ENCODE measurements around the gene ZZZ3. TPM values are rescaled to one million over a fixed set of nuclear protein-coding genes. Genes with fewer than 3 reads are reported as not detected.
A peak's percentile ranks its signal among the peaks of the same experiment; 100 is the strongest.
"Not testable (repeated sequence)": the region's sequence is repeated elsewhere in the genome, so short reads cannot be mapped to it uniquely, and the experiment has no call there.

The ZZZ3 gene
- 62.9 TPM for total RNA-seq

GRCh38 chr1:77682460-77683159, at the start of gene ZZZ3:
Gene ZZZ3, minus strand, starts transcription at chr1:77682658. Its CDS starts 49,304 bp downstream, at chr1:77633354.
- Histone ChIP-seq H3K27me3 (ENCODE audit: insufficient read depth, low read length) (no peaks in the 10 kb centered on the region), H3K9me3 (ENCODE audit: low read depth, low read length) (no peaks in the 10 kb centered on the region), H3K4me3 (ENCODE audit: low read length) (peak within 1 kb of the TSS; percentile 73), H3K4me1 (ENCODE audit: insufficient read depth, low read length) (peaks cover 17% of the 10 kb centered on the region)

- no peaks in the 10 kb centered on the region for H3K4me1 ChIP-seq (ENCODE audit: insufficient read depth, low read length)
- no peaks in the 10 kb centered on the region for H3K9me3 ChIP-seq (ENCODE audit: low read depth, low read length)
- H3K27me3 ChIP-seq (ENCODE audit: insufficient read depth, low read length) = no peaks in the 10 kb centered on the region
These were observed 49.6 kb upstream of the ZZZ3 start for GRCh38 chr1:77732090-77732489.

GRCh38 chr1:77725706-77726105, 43.2 kb upstream of the ZZZ3 start:
- Histone ChIP-seq H3K9me3 (ENCODE audit: low read depth, low read length) (no peaks in the 10 kb centered on the region), H3K4me1 (ENCODE audit: insufficient read depth, low read length) (no peaks in the 10 kb centered on the region), H3K27me3 (ENCODE audit: insufficient read depth, low read length) (no peaks in the 10 kb centered on the region), H3K4me3 (ENCODE audit: low read length) (no peak overlapping the region)

More at GRCh38 chr1:77732090-77732489, 49.6 kb upstream of the ZZZ3 start:
- H3K4me3 ChIP-seq (ENCODE audit: low read length) = no peak overlapping the region

GRCh38 chr1:77718181-77718580, 35.7 kb upstream of the ZZZ3 start:
- no peaks in the 10 kb centered on the region for H3K4me1 ChIP-seq (ENCODE audit: insufficient read depth, low read length)
- H3K9me3 ChIP-seq (ENCODE audit: low read depth, low read length) = no peaks in the 10 kb centered on the region
- no peaks in the 10 kb centered on the region for H3K27me3 ChIP-seq (ENCODE audit: insufficient read depth, low read length)
- H3K4me3 ChIP-seq (ENCODE audit: low read length) = no peak overlapping the region

GRCh38 chr1:77716065-77716464, 33.6 kb upstream of the ZZZ3 start:
- Histone ChIP-seq H3K4me3 (ENCODE audit: low read length) (no peak overlapping the region), H3K27me3 (ENCODE audit: insufficient read depth, low read length) (no peaks in the 10 kb centered on the region), H3K4me1 (ENCODE audit: insufficient read depth, low read length) (no peaks in the 10 kb centered on the region), H3K9me3 (ENCODE audit: low read depth, low read length) (no peaks in the 10 kb centered on the region)

GRCh38 chr1:77709727-77710126, 27.3 kb upstream of the ZZZ3 start:
- Histone ChIP-seq H3K4me3 (ENCODE audit: low read length) (no peak overlapping the region), H3K9me3 (ENCODE audit: low read depth, low read length) (no peaks in the 10 kb centered on the region), H3K27me3 (ENCODE audit: insufficient read depth, low read length) (no peaks in the 10 kb centered on the region), H3K4me1 (ENCODE audit: insufficient read depth, low read length) (no peaks in the 10 kb centered on the region)

GRCh38 chr1:77706321-77706720, 23.9 kb upstream of the ZZZ3 start:
- no peaks in the 10 kb centered on the region for H3K4me1 ChIP-seq (ENCODE audit: insufficient read depth, low read length)
- no peaks in the 10 kb centered on the region for H3K27me3 ChIP-seq (ENCODE audit: insufficient read depth, low read length)
- H3K4me3 ChIP-seq (ENCODE audit: low read length) = no peak overlapping the region
- no peaks in the 10 kb centered on the region for H3K9me3 ChIP-seq (ENCODE audit: low read depth, low read length)

- no peaks in the 10 kb centered on the region for H3K27me3 ChIP-seq (ENCODE audit: insufficient read depth, low read length)
- no peaks in the 10 kb centered on the region for H3K4me1 ChIP-seq (ENCODE audit: insufficient read depth, low read length)
- no peaks in the 10 kb centered on the region for H3K9me3 ChIP-seq (ENCODE audit: low read depth, low read length)
- H3K4me3 ChIP-seq (ENCODE audit: low read length) = no peak overlapping the region
These were observed 22.3 kb upstream of the ZZZ3 start for GRCh38 chr1:77704736-77705135.

- H3K4me1 ChIP-seq (ENCODE audit: insufficient read depth, low read length) = not testable (repeated sequence)
These were observed 17.2 kb upstream of the ZZZ3 start for GRCh38 chr1:77699673-77700072.

GRCh38 chr1:77697441-77697840, 15.0 kb upstream of the ZZZ3 start:
- H3K9me3 ChIP-seq (ENCODE audit: low read depth, low read length) = no peaks in the 10 kb centered on the region
- H3K4me1 ChIP-seq (ENCODE audit: insufficient read depth, low read length) = no peaks in the 10 kb centered on the region
- H3K27me3 ChIP-seq (ENCODE audit: insufficient read depth, low read length) = no peaks in the 10 kb centered on the region

More at GRCh38 chr1:77699673-77700072, 17.2 kb upstream of the ZZZ3 start:
- H3K9me3 ChIP-seq (ENCODE audit: low read depth, low read length); H3K27me3 ChIP-seq (ENCODE audit: insufficient read depth, low read length); H3K4me3 ChIP-seq (ENCODE audit: low read length): not testable (repeated sequence)

GRCh38 chr1:77688939-77689338, 6.5 kb upstream of the ZZZ3 start:
- peaks cover 3% of the 10 kb centered on the region for H3K4me1 ChIP-seq (ENCODE audit: insufficient read depth, low read length)
- no peak overlapping the region for H3K4me3 ChIP-seq (ENCODE audit: low read length)
- H3K9me3 ChIP-seq (ENCODE audit: low read depth, low read length) = no peaks in the 10 kb centered on the region

More at GRCh38 chr1:77697441-77697840, 15.0 kb upstream of the ZZZ3 start:
- H3K4me3 ChIP-seq (ENCODE audit: low read length) = no peak overlapping the region

GRCh38 chr1:77687519-77687906, 5.1 kb upstream of the ZZZ3 start:
- Histone ChIP-seq H3K4me1 (ENCODE audit: insufficient read depth, low read length) (peaks cover 8% of the 10 kb centered on the region), H3K4me3 (ENCODE audit: low read length) (no peak overlapping the region), H3K27me3 (ENCODE audit: insufficient read depth, low read length) (no peaks in the 10 kb centered on the region), H3K9me3 (ENCODE audit: low read depth, low read length) (no peaks in the 10 kb centered on the region)

More at GRCh38 chr1:77688939-77689338, 6.5 kb upstream of the ZZZ3 start:
- H3K27me3 ChIP-seq (ENCODE audit: insufficient read depth, low read length) = no peaks in the 10 kb centered on the region

- no peaks in the 10 kb centered on the region for H3K9me3 ChIP-seq (ENCODE audit: low read depth, low read length)
- peaks cover 10% of the 10 kb centered on the region for H3K4me1 ChIP-seq (ENCODE audit: insufficient read depth, low read length)
- H3K4me3 ChIP-seq (ENCODE audit: low read length) = no peak overlapping the region
- H3K27me3 ChIP-seq (ENCODE audit: insufficient read depth, low read length) = no peaks in the 10 kb centered on the region
These were observed 4.5 kb upstream of the ZZZ3 start for GRCh38 chr1:77686796-77687518.

- Histone ChIP-seq H3K4me3 (ENCODE audit: low read length) (peak overlapping the region; percentile 73), H3K4me1 (ENCODE audit: insufficient read depth, low read length) (peaks cover 17% of the 10 kb centered on the region), H3K27me3 (ENCODE audit: insufficient read depth, low read length) (no peaks in the 10 kb centered on the region), H3K9me3 (ENCODE audit: low read depth, low read length) (no peaks in the 10 kb centered on the region)
These were observed 996 bp upstream of the ZZZ3 start for GRCh38 chr1:77683160-77684148.

GRCh38 chr1:77680173-77680572, 2.3 kb downstream of the ZZZ3 start:
- no peaks in the 10 kb centered on the region for H3K9me3 ChIP-seq (ENCODE audit: low read depth, low read length)
- no peak overlapping the region for H3K4me3 ChIP-seq (ENCODE audit: low read length)

More at GRCh38 chr1:77680173-77680572, 2.3 kb downstream of the ZZZ3 start:
- Histone ChIP-seq H3K27me3 (ENCODE audit: insufficient read depth, low read length) (no peaks in the 10 kb centered on the region), H3K4me1 (ENCODE audit: insufficient read depth, low read length) (peaks cover 17% of the 10 kb centered on the region)
